NB4 (cell line): ENCODE measurements around the gene C2CD5.

Experiments used
- CTCF ChIP-seq: IDR thresholded peaks from one replicate; pipeline ENCODE4 v1.5.1; 2012; ENCODE audit warnings: low read depth, low read length
- POLR2A ChIP-seq: IDR thresholded peaks from 2 replicates; pipeline ENCODE4 v1.6.1; 2011; ENCODE audit warnings: mild to moderate bottlenecking; ENCODE audit not compliant: insufficient read length; ENCODE audit errors: extremely low read depth

- TF ChIP-seq CTCF, result no peak
- TF ChIP-seq POLR2A, result no peak
Observed at GRCh38 chr12:22488478-22488877, 55.9 kb downstream of the C2CD5 start.
